ENCODE measurements around the gene FAM50B.
"Not testable (repeated sequence)": the region's sequence is repeated elsewhere in the genome, so short reads cannot be mapped to it uniquely, and the experiment has no call there.

FAM50B gene

GRCh38 chr6:3850451-3851203, 1.5 kb downstream of the FAM50B start:
- peak; percentile 14 for DNase-seq

- DNase-seq = no peak
Observed at GRCh38 chr6:3851839-3852238, 2.7 kb downstream of the FAM50B start.

GRCh38 chr6:3852391-3852790, 3.2 kb downstream of the FAM50B start:
- no peak for DNase-seq

- no peak for DNase-seq
Observed at GRCh38 chr6:3855866-3856265, 6.7 kb downstream of the FAM50B start.

- no peak for DNase-seq
Observed at GRCh38 chr6:3856576-3856975, 7.4 kb downstream of the FAM50B start.

- no peak for DNase-seq
Observed at GRCh38 chr6:3857468-3858456, 8.6 kb downstream of the FAM50B start.

- no peak for DNase-seq
Observed at GRCh38 chr6:3859878-3860552, 10.8 kb downstream of the FAM50B start.

- no peak for DNase-seq
Observed at GRCh38 chr6:3861424-3861823, 12.3 kb downstream of the FAM50B start.

- no peak for DNase-seq
Observed at GRCh38 chr6:3862038-3862437, 12.9 kb downstream of the FAM50B start.

GRCh38 chr6:3863322-3863721, 14.1 kb downstream of the FAM50B start:
- not testable (repeated sequence) for DNase-seq

GRCh38 chr6:3865463-3865862, 16.3 kb downstream of the FAM50B start:
- no peak for DNase-seq

- DNase-seq = no peak
Observed at GRCh38 chr6:3867641-3868502, 18.7 kb downstream of the FAM50B start.

- DNase-seq = no peak
Observed at GRCh38 chr6:3868544-3868943, 19.4 kb downstream of the FAM50B start.

- DNase-seq = no peak
Observed at GRCh38 chr6:3869284-3869631, 20.1 kb downstream of the FAM50B start.

- no peak for DNase-seq
Observed at GRCh38 chr6:3869632-3870527, 20.7 kb downstream of the FAM50B start.

- DNase-seq = no peak
Observed at GRCh38 chr6:3870528-3870925, 21.4 kb downstream of the FAM50B start.

- no peak for DNase-seq
Observed at GRCh38 chr6:3871515-3871914, 22.3 kb downstream of the FAM50B start.

GRCh38 chr6:3871939-3872338, 22.8 kb downstream of the FAM50B start:
- no peak for DNase-seq

GRCh38 chr6:3872370-3872854, 23.2 kb downstream of the FAM50B start:
- DNase-seq = no peak

- DNase-seq = no peak
Observed at GRCh38 chr6:3873051-3873450, 23.9 kb downstream of the FAM50B start.

GRCh38 chr6:3874069-3874468, 24.9 kb downstream of the FAM50B start:
- no peak for DNase-seq

All from activated naive CD4-positive, alpha-beta T cell treated with anti-CD3 and anti-CD28 coated beads, Interleukin-2, amount 50 U/mL, for 16 hours (primary cell).